DND-41 (cell line): ENCODE data around the gene CERS5.

Source experiments
- ATAC-seq: fragments of 200-7000 bp; cut with Tn5 transposase; 3 replicates; pipeline ENCODE4 v1.9.1; 2021; ENCODE audit warnings: low read depth; ENCODE audit not compliant: insufficient read depth
- DNase-seq: peaks from one replicate; pipeline ENCODE4 v3.0.0-alpha.2; 2020
- H2AFZ ChIP-seq: 2 replicates; pipeline ENCODE4 v1.6.0; 2012; ENCODE audit warnings: low read depth, low read length
- H3K27ac ChIP-seq: 2 replicates; pipeline ENCODE4 v1.5.1; 2012; ENCODE audit warnings: low read length, inconsistent platforms
- H3K27me3 ChIP-seq: fragments of 200-600 bp; sonication (generic); 2 replicates; pipeline ENCODE4 v1.6.0; 2012; ENCODE audit warnings: low read length, mild to moderate bottlenecking, inconsistent platforms; ENCODE audit not compliant: insufficient read depth, poor library complexity
- H3K36me3 ChIP-seq: 2 replicates; pipeline ENCODE4 v1.5.1; 2012; ENCODE audit warnings: low read length, inconsistent platforms; ENCODE audit not compliant: insufficient read depth
- H3K4me1 ChIP-seq: 2 replicates; pipeline ENCODE4 v1.5.1; 2012; ENCODE audit warnings: mild to moderate bottlenecking, low read length; ENCODE audit not compliant: insufficient read depth
- H3K4me2 ChIP-seq: 2 replicates; pipeline ENCODE4 v1.6.0; 2012; ENCODE audit warnings: mild to moderate bottlenecking, moderate library complexity, low read length, inconsistent platforms; ENCODE audit not compliant: insufficient read depth
- H3K4me3 ChIP-seq, 2 experiments: fragments of 200-600 bp in 1 of 2; shearing (Covaris generic) in 1 of 2; 2 replicates each; pipeline ENCODE4 v1.5.1; 2012 to 2016; ENCODE audit warnings: inconsistent platforms in 2 of 2, low read length in 2 of 2, mild to moderate bottlenecking in 2 of 2, low read depth in 1 of 2, moderate library complexity in 1 of 2
- H3K79me2 ChIP-seq: 2 replicates; pipeline ENCODE4 v1.6.0; 2012; ENCODE audit warnings: low read length, inconsistent platforms; ENCODE audit not compliant: insufficient read depth
- H3K9ac ChIP-seq: 2 replicates; pipeline ENCODE4 v1.6.0; 2012; ENCODE audit warnings: low read depth, mild to moderate bottlenecking, inconsistent platforms, low read length, moderate library complexity
- H3K9me3 ChIP-seq: 2 replicates; pipeline ENCODE4 v1.5.1; 2012; ENCODE audit warnings: low read length, moderate library complexity, mild to moderate bottlenecking, inconsistent platforms; ENCODE audit not compliant: insufficient read depth, severe bottlenecking
- H4K20me1 ChIP-seq: 2 replicates; pipeline ENCODE4 v1.6.0; 2012; ENCODE audit warnings: low read length; ENCODE audit not compliant: insufficient read depth
- EZH2 ChIP-seq: IDR thresholded peaks from 3 replicates; pipeline ENCODE4 v1.6.1; 2012; ENCODE audit warnings: borderline replicate concordance, low read depth, mild to moderate bottlenecking, moderate library complexity, low read length, inconsistent platforms; ENCODE audit not compliant: severe bottlenecking
- TF ChIP-seq, protein P1 (sequence below): IDR thresholded peaks from 2 replicates; pipeline ENCODE4 v1.5.1; 2012; ENCODE audit warnings: borderline replicate concordance, low read length, moderate library complexity, mild to moderate bottlenecking; ENCODE audit not compliant: poor library complexity, severe bottlenecking; ENCODE audit errors: extremely low read depth

CERS5 gene

DNA sequence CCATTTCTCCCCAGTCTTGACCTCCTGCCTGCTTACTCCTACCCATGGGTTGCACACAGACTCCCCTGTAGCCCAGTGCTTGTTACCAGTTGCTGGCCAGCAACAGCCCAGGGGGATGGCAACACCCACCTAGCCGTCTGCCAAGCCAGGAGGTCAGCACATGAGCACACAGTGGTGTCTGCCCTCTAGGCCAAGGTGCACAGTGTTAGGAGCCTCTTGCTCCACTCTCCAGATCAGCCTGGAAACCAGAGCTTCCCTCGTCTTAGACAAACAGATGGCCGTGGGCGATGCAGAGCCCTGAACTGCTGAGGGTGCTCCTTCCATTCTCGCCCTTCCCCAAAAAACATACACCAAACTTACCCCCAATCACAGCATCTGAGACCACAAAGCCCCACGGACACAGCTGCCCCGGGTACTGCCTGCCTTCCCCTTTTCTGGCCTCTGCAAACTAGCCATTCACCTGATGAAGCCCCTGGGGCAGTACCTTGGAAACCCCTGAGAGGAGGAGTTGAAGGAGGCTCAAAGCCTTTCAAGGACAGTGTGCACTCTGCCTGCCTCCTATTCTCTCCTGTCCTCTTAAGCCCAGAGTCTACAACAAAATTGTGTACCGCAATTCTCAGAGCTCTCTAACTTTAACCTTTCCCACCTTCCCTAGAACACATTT lies 64.4 kb downstream of the CERS5 start:
- peaks cover 10% of the 10 kb centered on the region for H3K4me1 ChIP-seq
- H3K36me3 ChIP-seq: peaks cover 33% of the 10 kb centered on the region
- no peak overlapping the region for H2AFZ ChIP-seq
- no peak overlapping the region for H3K27ac ChIP-seq
- H3K4me3 ChIP-seq: no peak overlapping the region
- DNase-seq (no peak), ATAC-seq (peak; percentile 20; the same call in 1 of the 3 replicates)
- peaks cover 6% of the 10 kb centered on the region; the same call in 1 of the 2 replicates for H4K20me1 ChIP-seq
- H3K4me2 ChIP-seq: no peak overlapping the region
- no peaks in the 10 kb centered on the region for H3K79me2 ChIP-seq
- H3K9ac ChIP-seq: no peak overlapping the region
- no peaks in the 10 kb centered on the region for H3K9me3 ChIP-seq
- no peaks in the 10 kb centered on the region for H3K27me3 ChIP-seq
- TF ChIP-seq, protein P1, sequence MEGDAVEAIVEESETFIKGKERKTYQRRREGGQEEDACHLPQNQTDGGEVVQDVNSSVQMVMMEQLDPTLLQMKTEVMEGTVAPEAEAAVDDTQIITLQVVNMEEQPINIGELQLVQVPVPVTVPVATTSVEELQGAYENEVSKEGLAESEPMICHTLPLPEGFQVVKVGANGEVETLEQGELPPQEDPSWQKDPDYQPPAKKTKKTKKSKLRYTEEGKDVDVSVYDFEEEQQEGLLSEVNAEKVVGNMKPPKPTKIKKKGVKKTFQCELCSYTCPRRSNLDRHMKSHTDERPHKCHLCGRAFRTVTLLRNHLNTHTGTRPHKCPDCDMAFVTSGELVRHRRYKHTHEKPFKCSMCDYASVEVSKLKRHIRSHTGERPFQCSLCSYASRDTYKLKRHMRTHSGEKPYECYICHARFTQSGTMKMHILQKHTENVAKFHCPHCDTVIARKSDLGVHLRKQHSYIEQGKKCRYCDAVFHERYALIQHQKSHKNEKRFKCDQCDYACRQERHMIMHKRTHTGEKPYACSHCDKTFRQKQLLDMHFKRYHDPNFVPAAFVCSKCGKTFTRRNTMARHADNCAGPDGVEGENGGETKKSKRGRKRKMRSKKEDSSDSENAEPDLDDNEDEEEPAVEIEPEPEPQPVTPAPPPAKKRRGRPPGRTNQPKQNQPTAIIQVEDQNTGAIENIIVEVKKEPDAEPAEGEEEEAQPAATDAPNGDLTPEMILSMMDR: no peak

DNA sequence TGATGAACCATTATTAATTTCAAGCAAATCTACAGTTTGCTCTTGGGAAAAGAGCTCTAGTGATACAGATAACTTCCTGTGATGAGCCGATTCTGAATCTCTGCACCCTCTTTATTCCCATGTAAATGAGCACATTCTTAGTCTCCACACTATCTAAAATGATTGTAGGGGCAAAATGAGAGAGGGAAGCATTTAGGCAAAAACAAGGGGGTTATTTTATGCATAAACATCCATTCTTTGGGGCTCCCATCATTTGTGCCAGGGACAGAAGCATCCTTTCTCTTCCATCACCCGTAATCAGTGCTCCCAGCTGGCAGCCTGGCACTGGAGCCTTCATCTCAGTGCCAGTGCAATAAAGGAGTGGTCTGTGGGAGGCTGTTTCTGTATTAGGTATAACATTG lies 65.0 kb downstream of the CERS5 start:
- H3K79me2 ChIP-seq: no peaks in the 10 kb centered on the region
- H3K27ac ChIP-seq: no peak overlapping the region
- TF ChIP-seq EZH2: no peak
- TF ChIP-seq, protein P1: no peak
- H4K20me1 ChIP-seq: peaks cover 6% of the 10 kb centered on the region; the same call in 1 of the 2 replicates
- no peak overlapping the region for H3K4me3 ChIP-seq
- no peak for DNase-seq
- no peaks in the 10 kb centered on the region for H3K9me3 ChIP-seq
- peaks cover 38% of the 10 kb centered on the region for H3K36me3 ChIP-seq
- H3K4me1 ChIP-seq: peaks cover 10% of the 10 kb centered on the region
- H2AFZ ChIP-seq: no peak overlapping the region
- H3K27me3 ChIP-seq: no peaks in the 10 kb centered on the region
- H3K9ac ChIP-seq: no peak overlapping the region
- no peak for ATAC-seq
- no peak overlapping the region for H3K4me2 ChIP-seq

DNA sequence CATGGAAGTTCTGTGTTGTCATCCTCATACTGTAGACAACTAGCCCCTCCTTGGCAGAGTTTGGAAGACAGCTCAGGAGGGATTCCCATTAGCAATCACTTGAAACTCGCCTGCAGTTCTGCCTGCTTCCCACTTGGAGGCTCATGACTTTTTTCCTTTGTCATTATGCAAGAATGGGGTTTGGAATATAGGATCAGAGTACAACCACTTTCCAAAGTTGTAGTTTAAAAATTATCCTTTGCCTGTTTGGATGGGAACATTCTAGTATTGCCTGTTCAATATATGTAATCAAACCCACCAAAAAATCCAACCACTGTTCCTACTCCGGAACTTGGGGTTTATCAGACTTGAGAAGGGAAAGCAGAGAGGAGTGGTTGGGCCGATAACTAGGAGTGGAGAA lies 65.5 kb downstream of the CERS5 start:
- H3K4me3 ChIP-seq: no peak overlapping the region
- no peak for ATAC-seq
- no peaks in the 10 kb centered on the region for H3K9me3 ChIP-seq
- H3K79me2 ChIP-seq: no peaks in the 10 kb centered on the region
- H3K4me2 ChIP-seq: no peak overlapping the region
- H3K27ac ChIP-seq: no peak overlapping the region
- no peak overlapping the region for H2AFZ ChIP-seq
- DNase-seq: no peak
- TF ChIP-seq, protein P1: peak; percentile 52
- no peak for TF ChIP-seq EZH2
- peaks cover 43% of the 10 kb centered on the region for H3K36me3 ChIP-seq
- H3K9ac ChIP-seq: no peak overlapping the region
- no peaks in the 10 kb centered on the region for H3K27me3 ChIP-seq
- peaks cover 6% of the 10 kb centered on the region; the same call in 1 of the 2 replicates for H4K20me1 ChIP-seq
- H3K4me1 ChIP-seq: peaks cover 10% of the 10 kb centered on the region
